Left ventricle myocardium inferior (tissue), 1 donor: ENCODE results near the gene MSANTD3. TPM values are rescaled to one million over a fixed set of nuclear protein-coding genes. Genes with fewer than 3 reads are reported as not detected.

Experiments
- DNase-seq: peaks from one replicate; pipeline ENCODE4 v3.0.0-alpha.2; 2020
- H3K27ac ChIP-seq: fragments of 200-600 bp; replicated peaks from 2 replicates; pipeline ENCODE4 v1.8.0; 2021
- H3K27me3 ChIP-seq: fragments of 200-600 bp; 2 replicates; pipeline ENCODE4 v1.8.0; 2021; ENCODE audit warnings: low read depth
- H3K36me3 ChIP-seq: fragments of 200-600 bp; 2 replicates; pipeline ENCODE4 v1.8.0; 2021
- H3K4me1 ChIP-seq: fragments of 200-600 bp; 2 replicates; pipeline ENCODE4 v1.8.0; 2021
- H3K4me3 ChIP-seq: fragments of 200-600 bp; 2 replicates; pipeline ENCODE4 v1.8.0; 2021; ENCODE audit warnings: mild to moderate bottlenecking, moderate library complexity
- H3K9me3 ChIP-seq: fragments of 200-600 bp; replicated peaks from 2 replicates; pipeline ENCODE4 v1.8.0; 2021
- intact Hi-C: fragments of 100-400 bp; cut with micrococcal nuclease; formaldehyde crosslinking; loops from one replicate; pipeline ENCODE4 v1.11.0; 2022
- total RNA-seq: library from RNA; stranded (reverse); fragmentation: NEBNext Ultra II Directional; extraction: Animal tissue kit (Norgen Biotek cat#: 25700); gene quantifications from one replicate; pipeline ENCODE4 v1.2.1, GENCODE V29; 2021
- TF ChIP-seq, protein P1 (sequence below): fragments of 200-600 bp; IDR thresholded peaks from 2 replicates; pipeline ENCODE4 v1.8.0; 2021; ENCODE audit warnings: antibody characterized with exemption, mild to moderate bottlenecking, borderline replicate concordance
- donor health status: DM: no; HTN: yes; CAD: no; lungs with severe emphysema.

Gene MSANTD3
- total RNA-seq, 1 donor from 2014 or later, result 19.8 TPM

GRCh38 chr9:100472788-100473275 lies 45.9 kb downstream of the MSANTD3 start, which contains the start of gene TMEFF1:
Gene TMEFF1 (plus strand): TSS chr9:100473149. CDS start chr9:100473545, 396 bp downstream.
- DNase-seq, result peak; percentile 23
- H3K9me3 ChIP-seq, result no peaks in the 10 kb centered on the region
- peak within 1 kb of the TSS; percentile 75 for H3K4me3 ChIP-seq
- peaks cover 11% of the 10 kb centered on the region for H3K27me3 ChIP-seq
- TF ChIP-seq, protein P1, sequence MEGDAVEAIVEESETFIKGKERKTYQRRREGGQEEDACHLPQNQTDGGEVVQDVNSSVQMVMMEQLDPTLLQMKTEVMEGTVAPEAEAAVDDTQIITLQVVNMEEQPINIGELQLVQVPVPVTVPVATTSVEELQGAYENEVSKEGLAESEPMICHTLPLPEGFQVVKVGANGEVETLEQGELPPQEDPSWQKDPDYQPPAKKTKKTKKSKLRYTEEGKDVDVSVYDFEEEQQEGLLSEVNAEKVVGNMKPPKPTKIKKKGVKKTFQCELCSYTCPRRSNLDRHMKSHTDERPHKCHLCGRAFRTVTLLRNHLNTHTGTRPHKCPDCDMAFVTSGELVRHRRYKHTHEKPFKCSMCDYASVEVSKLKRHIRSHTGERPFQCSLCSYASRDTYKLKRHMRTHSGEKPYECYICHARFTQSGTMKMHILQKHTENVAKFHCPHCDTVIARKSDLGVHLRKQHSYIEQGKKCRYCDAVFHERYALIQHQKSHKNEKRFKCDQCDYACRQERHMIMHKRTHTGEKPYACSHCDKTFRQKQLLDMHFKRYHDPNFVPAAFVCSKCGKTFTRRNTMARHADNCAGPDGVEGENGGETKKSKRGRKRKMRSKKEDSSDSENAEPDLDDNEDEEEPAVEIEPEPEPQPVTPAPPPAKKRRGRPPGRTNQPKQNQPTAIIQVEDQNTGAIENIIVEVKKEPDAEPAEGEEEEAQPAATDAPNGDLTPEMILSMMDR, result peak; percentile 44
- no peaks in the 10 kb centered on the region for H3K36me3 ChIP-seq
- intact Hi-C loops, result no loop called here
- H3K4me1 ChIP-seq, result peaks cover 15% of the 10 kb centered on the region
- no peak within 1 kb of the TSS for H3K27ac ChIP-seq

GRCh38 chr9:100473276-100474081 lies 46.5 kb downstream of the MSANTD3 start:
- H3K4me3 ChIP-seq, result peak overlapping the region; percentile 75
- H3K36me3 ChIP-seq, result no peaks in the 10 kb centered on the region
- H3K9me3 ChIP-seq, result no peaks in the 10 kb centered on the region
- no peak for DNase-seq
- intact Hi-C loops, result no loop called here
- no peak overlapping the region for H3K27ac ChIP-seq
- H3K4me1 ChIP-seq, result peaks cover 15% of the 10 kb centered on the region
- TF ChIP-seq, protein P1, result no peak
- H3K27me3 ChIP-seq, result peaks cover 11% of the 10 kb centered on the region

DNA sequence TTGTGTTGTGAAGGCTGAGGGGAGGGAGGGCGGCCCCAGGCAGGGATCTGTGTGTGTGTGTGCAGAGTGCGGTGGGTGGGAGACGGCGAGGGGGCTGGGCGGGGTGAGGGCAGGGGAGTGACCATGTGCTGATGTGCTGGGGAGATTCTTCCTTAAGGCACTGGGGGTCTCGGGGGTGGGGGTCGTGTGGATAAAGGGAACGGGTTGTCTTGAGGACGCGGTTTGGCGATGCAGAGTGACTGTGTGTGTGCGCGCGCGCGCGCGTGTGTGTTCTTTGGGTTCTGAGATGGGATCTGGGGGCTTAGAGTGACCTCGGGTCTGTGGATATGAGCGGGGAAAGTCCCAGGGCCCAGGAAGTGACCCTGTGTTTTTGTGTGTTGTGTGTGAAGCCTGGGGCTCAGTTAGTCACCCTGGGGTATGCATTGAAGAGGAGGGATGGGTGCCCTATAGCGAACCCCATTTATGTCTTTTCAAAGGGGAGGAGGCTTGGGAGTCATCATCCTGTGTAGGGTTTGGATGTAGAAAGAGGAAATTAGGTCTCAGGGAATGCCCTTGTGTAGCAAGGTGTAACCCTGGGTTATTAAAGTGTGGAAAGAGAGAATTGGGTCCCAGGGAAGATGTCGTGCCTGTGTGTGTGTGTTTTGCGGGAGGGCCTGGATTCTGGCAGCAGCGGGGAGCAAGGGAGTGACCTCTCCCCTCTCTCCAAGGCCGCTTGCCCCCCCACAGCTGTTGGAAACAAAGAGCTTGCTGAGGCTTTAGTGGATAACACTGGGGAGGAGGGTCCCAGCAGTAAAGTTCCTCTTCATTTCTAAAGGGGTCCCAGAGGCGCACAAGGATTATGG lies 47.4 kb downstream of the MSANTD3 start:
- TF ChIP-seq, protein P1, result no peak
- Histone ChIP-seq H3K4me3 (peak overlapping the region; percentile 75), H3K4me1 (peaks cover 15% of the 10 kb centered on the region), H3K27ac (no peak overlapping the region), H3K36me3 (no peaks in the 10 kb centered on the region), H3K27me3 (peaks cover 11% of the 10 kb centered on the region), H3K9me3 (no peaks in the 10 kb centered on the region)
- intact Hi-C loops, result no loop called here
- DNase-seq, result no peak

- no peaks in the 10 kb centered on the region for H3K9me3 ChIP-seq
- H3K4me3 ChIP-seq, result no peak overlapping the region
- peaks cover 15% of the 10 kb centered on the region for H3K4me1 ChIP-seq
- intact Hi-C loops, result no loop called here
- no peak for DNase-seq
- H3K27me3 ChIP-seq, result peaks cover 11% of the 10 kb centered on the region
- TF ChIP-seq, protein P1, result no peak
- no peak overlapping the region for H3K27ac ChIP-seq
- H3K36me3 ChIP-seq, result no peaks in the 10 kb centered on the region
Measured at GRCh38 chr9:100474924-100475276, 48.0 kb downstream of the MSANTD3 start.

- H3K9me3 ChIP-seq, result no peaks in the 10 kb centered on the region
- no peak overlapping the region for H3K4me3 ChIP-seq
- peaks cover 15% of the 10 kb centered on the region for H3K4me1 ChIP-seq
- no peak for DNase-seq
- intact Hi-C loops, result no loop called here
- peaks cover 11% of the 10 kb centered on the region for H3K27me3 ChIP-seq
- no peaks in the 10 kb centered on the region for H3K36me3 ChIP-seq
- TF ChIP-seq, protein P1, result no peak
- H3K27ac ChIP-seq, result no peak overlapping the region
Measured at GRCh38 chr9:100477241-100477640, 50.3 kb downstream of the MSANTD3 start.
